K562 (cell line): ENCODE measurements around the gene TOR1A. TPM values are rescaled to one million over a fixed set of nuclear protein-coding genes. Genes with fewer than 3 reads are reported as not detected.

Experiments used
- ATF1 ChIP-seq, 2 experiments: fragments of 450-650 bp in 1 of 2; IDR thresholded peaks; 2 replicates each; pipeline ENCODE4 v1.6.1; 2016; ENCODE audit warnings: missing compliant biosample characterization in 1 of 2, missing genetic modification characterization in 1 of 2
- BACH1 ChIP-seq: fragments of 200-800 bp; sonication (Bioruptor generic); IDR thresholded peaks from 2 replicates; pipeline ENCODE4 v1.6.1; 2016; ENCODE audit warnings: missing genetic modification characterization, missing compliant biosample characterization
- BCOR ChIP-seq: fragments of 450-650 bp; IDR thresholded peaks from 2 replicates; pipeline ENCODE4 v1.6.1; 2016
- DMBX1 ChIP-seq: fragments of 250-450 bp; sonication (Bioruptor Pico); IDR thresholded peaks from 2 replicates; pipeline ENCODE4 v1.8.0; 2022; ENCODE audit warnings: inconsistent platforms, mild to moderate bottlenecking, moderate library complexity, borderline replicate concordance
- ETS2 ChIP-seq: IDR thresholded peaks from 2 replicates; pipeline ENCODE4 v1.6.1; 2016; ENCODE audit warnings: borderline replicate concordance, missing genetic modification characterization, mild to moderate bottlenecking, moderate library complexity, missing compliant biosample characterization; ENCODE audit not compliant: poor library complexity, severe bottlenecking
- EZH2 ChIP-seq: IDR thresholded peaks from 2 replicates; pipeline ENCODE4 v1.6.1; 2012; ENCODE audit warnings: low read depth, mild to moderate bottlenecking, inconsistent platforms, low read length, borderline replicate concordance
- GTF2E2 ChIP-seq: fragments of 200-800 bp; sonication (Bioruptor generic); IDR thresholded peaks from 2 replicates; pipeline ENCODE4 v1.6.1; 2016; ENCODE audit warnings: missing genetic modification characterization, missing compliant biosample characterization
- HLTF ChIP-seq: fragments of 450-650 bp; IDR thresholded peaks from 2 replicates; pipeline ENCODE4 v1.6.1; 2016
- KAT7 ChIP-seq: sonication (generic); formaldehyde crosslinking; IDR thresholded peaks from 2 replicates; pipeline ENCODE4 v1.8.0; 2022; ENCODE audit warnings: missing genetic modification reagents, mild to moderate bottlenecking, borderline replicate concordance
- KHSRP ChIP-seq: fragments of 450-650 bp; IDR thresholded peaks from 2 replicates; pipeline ENCODE4 v1.6.1; 2017
- MCM5 ChIP-seq: fragments of 450-650 bp; IDR thresholded peaks from 2 replicates; pipeline ENCODE4 v1.6.1; 2016; ENCODE audit warnings: low read depth
- MTA1 ChIP-seq: fragments of 450-650 bp; IDR thresholded peaks from 2 replicates; pipeline ENCODE4 v1.6.1; 2017; ENCODE audit warnings: borderline replicate concordance
- NCOA4 ChIP-seq: fragments of 450-650 bp; IDR thresholded peaks from 2 replicates; pipeline ENCODE4 v1.6.1; 2018; ENCODE audit warnings: mild to moderate bottlenecking; ENCODE audit not compliant: partially characterized antibody
- PHB2 ChIP-seq: fragments of 450-650 bp; IDR thresholded peaks from 2 replicates; pipeline ENCODE4 v1.6.1; 2017; ENCODE audit warnings: low read depth
- POLR2AphosphoS5 ChIP-seq: IDR thresholded peaks from 2 replicates; pipeline ENCODE4 v1.6.1; 2011; ENCODE audit warnings: mild to moderate bottlenecking, low read depth, low read length, moderate library complexity; ENCODE audit not compliant: control insufficient read depth, insufficient read depth
- SPI1 ChIP-seq: IDR thresholded peaks from 2 replicates; pipeline ENCODE4 v1.6.1; 2011; ENCODE audit warnings: low read depth, low read length, control low read depth, borderline replicate concordance
- TEAD2 ChIP-seq: fragments of 450-650 bp; IDR thresholded peaks from 2 replicates; pipeline ENCODE4 v1.6.1; 2016; ENCODE audit warnings: missing genetic modification characterization, control low read depth, missing compliant biosample characterization
- TEAD4 ChIP-seq, 2 experiments: sonication (generic) in 1 of 2; formaldehyde crosslinking in 1 of 2; IDR thresholded peaks; 2 replicates each; pipeline versions ENCODE4 v1.6.1 to v1.8.0; 2012 to 2022; ENCODE audit warnings: borderline replicate concordance in 1 of 2, inconsistent platforms in 1 of 2, low read length in 1 of 2, mild to moderate bottlenecking in 1 of 2, missing genetic modification reagents in 1 of 2
- ZNF121 ChIP-seq: sonication (generic); formaldehyde crosslinking; conservative IDR thresholded peaks from 2 replicates; pipeline ENCODE4 v1.8.0; 2022; ENCODE audit warnings: missing genetic modification reagents
- ZNF354B ChIP-seq: fragments of 250-450 bp; sonication (Bioruptor Pico); IDR thresholded peaks from 2 replicates; pipeline ENCODE4 v1.4.0; 2020
- ZNF699 ChIP-seq: fragments of 250-450 bp; sonication (Bioruptor Pico); IDR thresholded peaks from 2 replicates; pipeline ENCODE4 v1.8.0; 2021; ENCODE audit warnings: mild to moderate bottlenecking, moderate library complexity; ENCODE audit not compliant: insufficient replicate concordance
- ZNF780A ChIP-seq: fragments of 250-450 bp; sonication (Bioruptor Pico); IDR thresholded peaks from 2 replicates; pipeline ENCODE4 v1.5.0; 2021; ENCODE audit warnings: mild to moderate bottlenecking
- polyA plus RNA-seq, 8 experiments: library from polyadenylated mRNA; depleted of rRNA in 4 of 8; stranded (reverse) in 5 of 8; unstranded in 3 of 8; fragments of >200 nt; fragmentation: Nextera tagmentation in 2 of 8; fragmentation: Illumina TruSeq in 1 of 8; extraction: Ambion mirVana in 2 of 8; extraction: Trizol in 1 of 8; gene quantifications; 2 replicates each; pipeline versions ENCODE4 v1.2.1 to v1.2.3, GENCODE V29; 2011 to 2014; ENCODE audit warnings: inconsistent platforms in 1 of 8, missing spikeins in 1 of 8
- total RNA-seq, 7 experiments: library from RNA; depleted of rRNA in 6 of 7; stranded (reverse); fragments of >200 nt in 6 of 7; fragmentation: Illumina TruSeq in 2 of 7; extraction: Trizol in 2 of 7; gene quantifications; 2 replicates each; pipeline versions ENCODE4 v1.2.1 to v1.2.3, GENCODE V29; 2011 to 2021; ENCODE audit warnings: low replicate concordance in 1 of 7
- TF ChIP-seq, protein P1 (sequence below): fragments of 450-650 bp; formaldehyde crosslinking; IDR thresholded peaks from 2 replicates; pipeline ENCODE4 v1.4.0; 2022; ENCODE audit warnings: missing genetic modification characterization
- TF ChIP-seq, protein P2 (sequence below): fragments of 450-650 bp; IDR thresholded peaks from 2 replicates; pipeline ENCODE4 v1.7.1; 2018; ENCODE audit warnings: mild to moderate bottlenecking, low read depth; ENCODE audit not compliant: partially characterized antibody
- TF ChIP-seq, protein P3 (sequence below), 2 experiments: fragments of 200-800 bp in 1 of 2; sonication (Bioruptor generic) in 1 of 2; sonication (generic) in 1 of 2; formaldehyde crosslinking in 1 of 2; IDR thresholded peaks in 1 of 2; conservative IDR thresholded peaks in 1 of 2; 2 replicates each; pipeline versions ENCODE4 v1.5.0 to v1.6.1; 2016 to 2020; ENCODE audit warnings: missing compliant biosample characterization in 1 of 2, missing genetic modification characterization in 1 of 2, missing genetic modification reagents in 1 of 2

The TOR1A gene
- total and polyA plus RNA-seq, 9 of the 15 experiments (the other 6 are each of a cell fraction or from before 2014, with no cell fraction given), result 4.5 to 85.8 (median 51.3) TPM

DNA sequence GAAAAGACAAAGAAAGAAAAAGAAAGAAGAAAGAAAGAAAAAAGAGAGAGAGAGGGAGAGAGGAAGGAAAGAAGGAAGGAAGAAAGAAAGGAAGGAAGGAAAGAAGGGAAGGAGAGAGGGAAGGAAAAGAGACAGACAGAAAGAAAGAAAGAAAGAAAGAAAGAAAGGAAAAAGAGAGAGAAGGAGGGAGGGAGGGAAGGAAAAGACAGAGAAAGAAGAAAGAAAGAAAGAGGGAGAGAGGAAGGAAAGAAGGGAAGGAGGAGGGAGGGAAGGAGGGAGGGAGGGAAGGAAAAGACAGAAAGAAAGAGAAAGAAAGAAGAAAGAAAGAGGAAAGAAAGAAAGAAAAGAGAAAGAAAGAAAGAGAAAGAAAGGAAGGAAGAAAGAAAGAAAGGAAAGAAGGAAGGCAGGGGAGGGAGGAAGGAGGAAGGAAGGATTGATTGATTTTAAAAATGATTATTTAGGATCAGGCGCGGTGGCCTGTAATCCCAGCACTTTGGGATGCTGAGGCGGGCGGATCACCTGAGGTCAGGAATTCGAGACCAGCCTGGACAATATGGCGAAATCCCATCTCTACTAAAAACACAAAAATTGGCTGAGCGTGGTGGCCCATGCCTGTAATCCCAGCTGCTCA is 44.3 kb downstream of the TOR1A start (continued):
- TF ChIP-seq KAT7 (no peak), ZNF699 (no peak), MCM5 (no peak), MTA1 (peak; percentile 89), TEAD4 (IDR thresholded peaks at IDR 0.05; ENCODE audit: low read length) (no peak), TEAD4 (CRISPR knock-in tag; IDR thresholded peaks at IDR 0.05; ENCODE audit: borderline replicate concordance) (no peak), ETS2 (tag) (no peak), POLR2AphosphoS5 (no peak), DMBX1 (CRISPR knock-in tag) (no peak), NCOA4 (no peak), BACH1 (tag) (no peak), ZNF354B (CRISPR knock-in tag) (no peak), HLTF (peak; percentile 66), ZNF121 (CRISPR knock-in tag) (no peak), GTF2E2 (tag) (no peak), ATF1 (CRISPR knock-in tag; IDR thresholded peaks at IDR 0.05) (no peak), ATF1 (tag; IDR thresholded peaks at IDR 0.05) (no peak), ZNF780A (no peak), SPI1 (no peak), EZH2 (no peak), PHB2 (peak; percentile 60; the same call in 1 of the 2 replicates), TEAD2 (tag) (no peak), BCOR (no peak), KHSRP (no peak)
- TF ChIP-seq, protein P1, sequence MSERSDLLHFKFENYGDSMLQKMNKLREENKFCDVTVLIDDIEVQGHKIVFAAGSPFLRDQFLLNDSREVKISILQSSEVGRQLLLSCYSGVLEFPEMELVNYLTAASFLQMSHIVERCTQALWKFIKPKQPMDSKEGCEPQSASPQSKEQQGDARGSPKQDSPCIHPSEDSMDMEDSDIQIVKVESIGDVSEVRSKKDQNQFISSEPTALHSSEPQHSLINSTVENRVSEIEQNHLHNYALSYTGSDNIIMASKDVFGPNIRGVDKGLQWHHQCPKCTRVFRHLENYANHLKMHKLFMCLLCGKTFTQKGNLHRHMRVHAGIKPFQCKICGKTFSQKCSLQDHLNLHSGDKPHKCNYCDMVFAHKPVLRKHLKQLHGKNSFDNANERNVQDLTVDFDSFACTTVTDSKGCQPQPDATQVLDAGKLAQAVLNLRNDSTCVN (CRISPR knock-in tag), result peak; percentile 94
- TF ChIP-seq, protein P2, sequence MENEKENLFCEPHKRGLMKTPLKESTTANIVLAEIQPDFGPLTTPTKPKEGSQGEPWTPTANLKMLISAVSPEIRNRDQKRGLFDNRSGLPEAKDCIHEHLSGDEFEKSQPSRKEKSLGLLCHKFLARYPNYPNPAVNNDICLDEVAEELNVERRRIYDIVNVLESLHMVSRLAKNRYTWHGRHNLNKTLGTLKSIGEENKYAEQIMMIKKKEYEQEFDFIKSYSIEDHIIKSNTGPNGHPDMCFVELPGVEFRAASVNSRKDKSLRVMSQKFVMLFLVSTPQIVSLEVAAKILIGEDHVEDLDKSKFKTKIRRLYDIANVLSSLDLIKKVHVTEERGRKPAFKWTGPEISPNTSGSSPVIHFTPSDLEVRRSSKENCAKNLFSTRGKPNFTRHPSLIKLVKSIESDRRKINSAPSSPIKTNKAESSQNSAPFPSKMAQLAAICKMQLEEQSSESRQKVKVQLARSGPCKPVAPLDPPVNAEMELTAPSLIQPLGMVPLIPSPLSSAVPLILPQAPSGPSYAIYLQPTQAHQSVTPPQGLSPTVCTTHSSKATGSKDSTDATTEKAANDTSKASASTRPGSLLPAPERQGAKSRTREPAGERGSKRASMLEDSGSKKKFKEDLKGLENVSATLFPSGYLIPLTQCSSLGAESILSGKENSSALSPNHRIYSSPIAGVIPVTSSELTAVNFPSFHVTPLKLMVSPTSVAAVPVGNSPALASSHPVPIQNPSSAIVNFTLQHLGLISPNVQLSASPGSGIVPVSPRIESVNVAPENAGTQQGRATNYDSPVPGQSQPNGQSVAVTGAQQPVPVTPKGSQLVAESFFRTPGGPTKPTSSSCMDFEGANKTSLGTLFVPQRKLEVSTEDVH, result peak; percentile 20
- TF ChIP-seq, protein P3, sequence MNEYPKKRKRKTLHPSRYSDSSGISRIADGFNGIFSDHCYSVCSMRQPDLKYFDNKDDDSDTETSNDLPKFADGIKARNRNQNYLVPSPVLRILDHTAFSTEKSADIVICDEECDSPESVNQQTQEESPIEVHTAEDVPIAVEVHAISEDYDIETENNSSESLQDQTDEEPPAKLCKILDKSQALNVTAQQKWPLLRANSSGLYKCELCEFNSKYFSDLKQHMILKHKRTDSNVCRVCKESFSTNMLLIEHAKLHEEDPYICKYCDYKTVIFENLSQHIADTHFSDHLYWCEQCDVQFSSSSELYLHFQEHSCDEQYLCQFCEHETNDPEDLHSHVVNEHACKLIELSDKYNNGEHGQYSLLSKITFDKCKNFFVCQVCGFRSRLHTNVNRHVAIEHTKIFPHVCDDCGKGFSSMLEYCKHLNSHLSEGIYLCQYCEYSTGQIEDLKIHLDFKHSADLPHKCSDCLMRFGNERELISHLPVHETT (CRISPR knock-in tag; conservative IDR thresholded peaks at IDR 0.05 in 1 of 2, IDR thresholded peaks at IDR 0.05 in 1 of 2), result no peak
